B cell (primary cell): ENCODE results near the gene NAA80.

Experiments used
- CTCF ChIP-seq: fragments of 200-600 bp; IDR thresholded peaks from one replicate; pipeline ENCODE4 v1.8.0; 2022; ENCODE audit warnings: antibody characterized with exemption, mild to moderate bottlenecking
- EZH2 ChIP-seq: IDR thresholded peaks from 2 replicates; pipeline ENCODE4 v1.6.1; 2012; ENCODE audit warnings: borderline replicate concordance, low read depth, mild to moderate bottlenecking, moderate library complexity, low read length; ENCODE audit not compliant: insufficient read depth, poor library complexity, severe bottlenecking

GRCh38 chr3:50324351-50325112 is 25.3 kb upstream of the NAA80 start:
- TF ChIP-seq CTCF = peak; percentile 83
- no peak for TF ChIP-seq EZH2
